MM.1S (cell line): ENCODE results near the gene FRMD6.

Source experiments
- CTCF ChIP-seq: fragments of 300-600 bp; sonication (generic); IDR thresholded peaks from 2 replicates; pipeline ENCODE4 v1.5.1; 2016; ENCODE audit warnings: antibody characterized with exemption, low read length, mixed read lengths
- EZH2 ChIP-seq: fragments of 300-600 bp; sonication (generic); optimal IDR thresholded peaks from 2 replicates; pipeline ENCODE3; 2017; ENCODE audit warnings: low read depth, mild to moderate bottlenecking, antibody characterized with exemption, low read length, mixed read lengths

GRCh38 chr14:51697848-51698247, 46.1 kb downstream of the FRMD6 start:
- TF ChIP-seq CTCF: no peak
- TF ChIP-seq EZH2: no peak
